ENCODE measurements around the gene ST3GAL5. TPM values are rescaled to one million over a fixed set of nuclear protein-coding genes. Genes with fewer than 3 reads are reported as not detected.
A peak's percentile ranks its signal among the peaks of the same experiment; 100 is the strongest.

ST3GAL5 gene
- total RNA-seq, 2 experiments from 2014 or later, result 9.6 to 11.5 TPM

DNA sequence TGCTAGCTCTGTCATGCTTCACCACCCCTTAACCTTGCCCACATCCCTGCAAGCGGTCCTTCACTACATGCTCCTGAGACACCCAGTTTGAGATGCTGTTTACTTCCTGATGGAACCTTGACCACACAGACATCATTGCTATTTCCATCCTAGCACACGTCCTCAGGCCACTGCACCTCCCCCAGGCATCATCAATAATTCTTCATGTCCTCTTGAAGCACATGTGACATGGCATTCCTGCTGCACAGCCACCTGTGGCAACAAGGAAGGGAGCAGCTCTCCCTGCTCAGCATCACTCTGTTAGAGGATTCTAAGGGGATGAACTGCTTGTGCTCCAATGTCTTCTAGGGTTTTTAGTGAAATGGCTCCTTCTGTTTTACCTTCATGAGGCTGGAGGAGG is 26.1 kb upstream of the ST3GAL5 start:
- no peak overlapping the region for H3K4me3 Mint-ChIP-seq
- ChIA-PET CTCF (interaction anchor here (1.3 kb wide), 1 partner anchor 88 kb away, joined by 5 read pairs; no protein-coding TSS in a partner anchor), POLR2A (no interaction called here)

GRCh38 chr2:85913884-85914881 is 25.4 kb upstream of the ST3GAL5 start:
- no peaks in the 10 kb centered on the region for H3K36me3 Mint-ChIP-seq
- H3K27me3 Mint-ChIP-seq, result peaks cover 2% of the 10 kb centered on the region
- POLR2A ChIA-PET, result no interaction called here
- DNase-seq, result no peak
- H3K4me3 Mint-ChIP-seq, result no peak overlapping the region
- H3K9me3 Mint-ChIP-seq, result no peaks in the 10 kb centered on the region
- H3K4me1 Mint-ChIP-seq (ENCODE audit: low read depth), result peaks cover 5% of the 10 kb centered on the region
- intact Hi-C loops (cut with micrococcal nuclease), result no loop called here
- H3K27ac Mint-ChIP-seq, result no peak overlapping the region
- CTCF ChIA-PET, result interaction anchor here (0.8 to 1.3 kb wide), 2 partner anchors 87 to 100 kb away, joined by 4 to 5 read pairs; no protein-coding TSS in a partner anchor

More for the DNA sequence above, 26.1 kb upstream of the ST3GAL5 start:
- Mint-ChIP-seq H3K27me3 (peaks cover 2% of the 10 kb centered on the region), H3K36me3 (no peaks in the 10 kb centered on the region), H3K27ac (no peak overlapping the region), H3K4me1 (ENCODE audit: low read depth) (peaks cover 5% of the 10 kb centered on the region), H3K9me3 (no peaks in the 10 kb centered on the region)
- intact Hi-C loops (cut with micrococcal nuclease), result no loop called here
- DNase-seq, result no peak

GRCh38 chr2:85911814-85912692 is 23.3 kb upstream of the ST3GAL5 start:
- H3K27ac Mint-ChIP-seq, result no peak overlapping the region
- H3K4me3 Mint-ChIP-seq, result no peak overlapping the region
- no peaks in the 10 kb centered on the region for H3K36me3 Mint-ChIP-seq
- no peaks in the 10 kb centered on the region for H3K27me3 Mint-ChIP-seq
- peak; percentile 49 for DNase-seq
- intact Hi-C loops (cut with micrococcal nuclease), result no loop called here
- no peaks in the 10 kb centered on the region for H3K9me3 Mint-ChIP-seq
- H3K4me1 Mint-ChIP-seq (ENCODE audit: low read depth), result peaks cover 5% of the 10 kb centered on the region
- ChIA-PET CTCF (no interaction called here), POLR2A (no interaction called here)

- no peaks in the 10 kb centered on the region for H3K27me3 Mint-ChIP-seq
- POLR2A ChIA-PET, result no interaction called here
- DNase-seq, result no peak
- no peaks in the 10 kb centered on the region for H3K9me3 Mint-ChIP-seq
- H3K4me1 Mint-ChIP-seq (ENCODE audit: low read depth), result peaks cover 5% of the 10 kb centered on the region
- no peak overlapping the region for H3K4me3 Mint-ChIP-seq
- no peaks in the 10 kb centered on the region for H3K36me3 Mint-ChIP-seq
- intact Hi-C loops (cut with micrococcal nuclease), result no loop called here
- no peak overlapping the region for H3K27ac Mint-ChIP-seq
- CTCF ChIA-PET, result interaction anchor here (0.8 kb wide), 1 partner anchor 46 kb away, joined by 3 read pairs; no protein-coding TSS in a partner anchor
These were observed 22.3 kb upstream of the ST3GAL5 start for GRCh38 chr2:85911097-85911496.

GRCh38 chr2:85909005-85909404 is 20.2 kb upstream of the ST3GAL5 start:
- H3K36me3 Mint-ChIP-seq, result no peaks in the 10 kb centered on the region
- H3K4me1 Mint-ChIP-seq (ENCODE audit: low read depth), result peaks cover 5% of the 10 kb centered on the region
- POLR2A ChIA-PET, result no interaction called here
- no peak overlapping the region for H3K27ac Mint-ChIP-seq
- intact Hi-C loops (cut with micrococcal nuclease), result no loop called here
- H3K9me3 Mint-ChIP-seq, result no peaks in the 10 kb centered on the region
- no peak overlapping the region for H3K4me3 Mint-ChIP-seq
- CTCF ChIA-PET, result no interaction called here
- H3K27me3 Mint-ChIP-seq, result no peaks in the 10 kb centered on the region
- no peak for DNase-seq

- ChIA-PET POLR2A (no interaction called here), CTCF (no interaction called here)
- no peaks in the 10 kb centered on the region for H3K27me3 Mint-ChIP-seq
- H3K27ac Mint-ChIP-seq, result no peak overlapping the region
- intact Hi-C loops (cut with micrococcal nuclease), result no loop called here
- no peak for DNase-seq
- H3K9me3 Mint-ChIP-seq, result no peaks in the 10 kb centered on the region
- no peaks in the 10 kb centered on the region for H3K36me3 Mint-ChIP-seq
- H3K4me1 Mint-ChIP-seq (ENCODE audit: low read depth), result peaks cover 5% of the 10 kb centered on the region
- H3K4me3 Mint-ChIP-seq, result no peak overlapping the region
These were observed 19.7 kb upstream of the ST3GAL5 start for GRCh38 chr2:85908506-85908905.

DNA sequence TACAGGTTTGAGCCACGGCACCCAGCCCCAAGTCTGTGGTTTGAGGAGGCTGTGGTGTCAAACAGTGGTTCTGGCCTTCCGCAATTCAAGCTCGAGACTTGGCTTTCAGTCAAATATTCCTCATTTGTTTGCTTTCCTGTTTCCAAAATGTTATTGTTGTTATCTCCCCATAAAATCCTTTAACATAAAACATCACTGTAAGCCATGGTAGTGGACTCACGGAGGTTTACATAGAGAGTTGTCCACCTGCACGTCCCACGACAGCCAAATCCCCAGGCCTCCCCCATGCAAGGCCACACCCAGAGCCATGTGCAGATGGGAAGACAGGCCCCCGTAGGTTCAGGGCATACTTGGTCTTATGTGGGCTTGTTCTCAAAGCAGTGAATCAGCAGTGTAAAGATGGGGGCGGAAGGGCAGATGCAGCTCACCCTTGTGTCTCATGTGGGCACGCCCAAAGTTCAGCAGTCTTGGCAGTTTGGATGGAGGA is 18.9 kb upstream of the ST3GAL5 start:
- POLR2A ChIA-PET, result no interaction called here
- Mint-ChIP-seq H3K27me3 (no peaks in the 10 kb centered on the region), H3K27ac (no peak overlapping the region), H3K4me1 (ENCODE audit: low read depth) (peaks cover 5% of the 10 kb centered on the region), H3K36me3 (no peaks in the 10 kb centered on the region), H3K4me3 (no peak overlapping the region), H3K9me3 (no peaks in the 10 kb centered on the region)
- CTCF ChIA-PET, result no interaction called here
- no peak for DNase-seq
- intact Hi-C loops (cut with micrococcal nuclease), result no loop called here

GRCh38 chr2:85906748-85907147 is 18.0 kb upstream of the ST3GAL5 start:
- Mint-ChIP-seq H3K27ac (no peak overlapping the region), H3K9me3 (no peaks in the 10 kb centered on the region), H3K27me3 (no peaks in the 10 kb centered on the region), H3K36me3 (no peaks in the 10 kb centered on the region), H3K4me1 (ENCODE audit: low read depth) (no peaks in the 10 kb centered on the region), H3K4me3 (no peak overlapping the region)
- intact Hi-C loops (cut with micrococcal nuclease), result no loop called here
- ChIA-PET CTCF (no interaction called here), POLR2A (interaction anchor here (0.6 kb wide), 1 partner anchor 14 kb away, joined by 3 read pairs; no protein-coding TSS in a partner anchor)
- DNase-seq, result no peak

DNA sequence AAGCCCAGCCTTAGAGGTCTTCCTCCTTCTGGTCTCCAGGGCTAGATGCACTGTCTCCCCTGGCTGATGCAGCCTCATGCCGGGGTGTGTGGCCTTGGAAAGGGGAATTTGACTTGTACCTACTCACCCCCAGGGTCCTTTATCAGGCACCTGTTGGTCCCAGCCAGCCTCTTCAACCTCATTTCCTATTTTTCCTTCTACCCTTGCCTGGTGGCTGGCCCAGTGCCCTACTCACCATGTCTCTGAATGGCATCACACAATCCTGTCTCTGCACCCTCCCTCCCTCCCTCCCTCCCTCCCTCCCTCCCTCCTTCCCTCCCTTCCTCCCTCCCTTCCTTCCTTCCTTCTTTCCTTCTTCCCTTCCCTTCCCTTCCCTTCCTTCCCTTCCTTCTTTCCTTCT is 17.1 kb upstream of the ST3GAL5 start:
- intact Hi-C loops (cut with micrococcal nuclease), result no loop called here
- ChIA-PET CTCF (interaction anchor here (1.2 kb wide), 1 partner anchor 17 kb away, joined by 5 read pairs; the partner anchor contains the start of gene ST3GAL5), POLR2A (no interaction called here)
- Mint-ChIP-seq H3K27me3 (no peaks in the 10 kb centered on the region), H3K4me1 (ENCODE audit: low read depth) (no peaks in the 10 kb centered on the region), H3K36me3 (no peaks in the 10 kb centered on the region), H3K4me3 (no peak overlapping the region), H3K27ac (no peak overlapping the region), H3K9me3 (no peaks in the 10 kb centered on the region)
- DNase-seq, result no peak

DNA sequence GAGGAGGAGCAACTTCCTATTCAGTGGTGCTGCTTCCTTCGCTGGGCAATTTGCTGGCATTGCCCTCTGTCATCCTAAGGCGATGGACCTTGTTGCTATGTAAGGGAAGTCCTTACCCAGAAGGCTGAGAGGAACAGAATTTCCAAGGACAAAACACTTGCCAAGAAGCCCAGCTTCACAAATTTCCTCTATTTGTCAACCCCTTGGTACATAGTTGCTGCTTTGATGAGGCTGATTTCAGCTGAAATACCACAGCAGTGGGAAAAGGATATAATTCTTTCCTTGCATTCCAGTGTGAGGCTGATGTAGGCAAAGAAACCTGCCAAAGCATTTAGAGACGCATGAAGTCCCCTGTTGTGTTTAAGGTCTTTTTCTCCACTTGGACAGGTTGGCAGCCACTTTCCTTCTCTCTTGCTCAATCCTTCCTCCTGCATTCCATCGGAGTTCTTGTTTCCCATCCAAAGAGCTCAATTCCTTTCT is 16.4 kb upstream of the ST3GAL5 start:
- ChIA-PET POLR2A (no interaction called here), CTCF (interaction anchor here (1.2 kb wide), 1 partner anchor 16 kb away, joined by 5 read pairs; the partner anchor contains the start of gene ST3GAL5)
- H3K4me3 Mint-ChIP-seq, result no peak overlapping the region
- no peak for DNase-seq
- no peaks in the 10 kb centered on the region for H3K27me3 Mint-ChIP-seq
- no peaks in the 10 kb centered on the region for H3K9me3 Mint-ChIP-seq
- intact Hi-C loops (cut with micrococcal nuclease), result no loop called here
- no peak overlapping the region for H3K27ac Mint-ChIP-seq
- H3K36me3 Mint-ChIP-seq, result no peaks in the 10 kb centered on the region
- no peaks in the 10 kb centered on the region for H3K4me1 Mint-ChIP-seq (ENCODE audit: low read depth)

DNA sequence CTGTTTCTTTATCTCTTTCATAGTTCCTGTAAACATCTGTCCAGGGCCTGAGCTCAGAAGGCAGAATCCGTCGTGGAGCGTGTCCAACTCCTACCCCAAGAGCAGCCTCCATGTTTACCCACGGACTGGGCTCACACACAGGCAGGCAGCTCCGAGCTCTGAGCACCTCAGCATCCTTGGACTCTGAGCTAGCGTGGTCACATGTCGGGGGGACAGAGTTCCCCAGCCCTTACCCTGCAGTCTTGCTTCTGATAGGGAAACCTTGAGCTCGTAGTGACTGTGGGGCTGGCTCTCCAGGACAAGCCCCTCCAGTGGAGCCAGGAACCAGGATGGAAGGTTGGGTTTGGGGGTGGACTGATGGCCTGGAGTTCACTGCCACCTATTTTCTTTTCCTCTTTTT is 15.1 kb upstream of the ST3GAL5 start:
- Mint-ChIP-seq H3K36me3 (no peaks in the 10 kb centered on the region), H3K27ac (no peak overlapping the region), H3K4me3 (no peak overlapping the region), H3K9me3 (no peaks in the 10 kb centered on the region), H3K27me3 (no peaks in the 10 kb centered on the region), H3K4me1 (ENCODE audit: low read depth) (peaks cover 1% of the 10 kb centered on the region)
- CTCF ChIA-PET, result interaction anchor here (1.0 kb wide), 1 partner anchor 177 kb away, joined by 3 read pairs; no protein-coding TSS in a partner anchor
- DNase-seq, result no peak
- POLR2A ChIA-PET, result no interaction called here
- intact Hi-C loops (cut with micrococcal nuclease), result no loop called here

DNA sequence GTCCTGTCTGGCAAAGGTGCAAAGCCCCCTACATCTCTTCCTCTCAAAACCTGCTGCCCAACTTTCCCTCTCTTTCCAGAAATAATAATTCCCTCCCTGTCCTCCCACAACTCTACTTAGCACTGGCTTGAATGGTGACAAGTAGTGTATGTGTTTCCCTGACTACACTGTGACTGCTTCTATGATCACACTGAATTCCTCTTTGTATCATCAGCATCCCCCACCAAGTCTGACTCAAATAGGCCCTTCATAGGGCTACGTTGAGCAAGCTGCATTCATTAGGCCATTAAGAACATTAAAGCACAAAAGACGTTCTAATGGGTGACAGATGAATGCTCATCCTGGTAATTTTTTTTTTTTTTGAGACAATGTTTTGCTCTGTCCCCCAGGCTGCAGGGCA is 13.7 kb upstream of the ST3GAL5 start:
- H3K4me1 Mint-ChIP-seq (ENCODE audit: low read depth), result peaks cover 9% of the 10 kb centered on the region
- ChIA-PET CTCF (interaction anchor here (4.1 kb wide), 1 partner anchor 14 kb away, joined by 19 read pairs; the partner anchor contains the start of gene ST3GAL5), POLR2A (no interaction called here)
- no peak for DNase-seq
- no peaks in the 10 kb centered on the region for H3K9me3 Mint-ChIP-seq
- no peak overlapping the region for H3K4me3 Mint-ChIP-seq
- intact Hi-C loops (cut with micrococcal nuclease), result no loop called here
- H3K36me3 Mint-ChIP-seq, result no peaks in the 10 kb centered on the region
- H3K27ac Mint-ChIP-seq, result no peak overlapping the region
- H3K27me3 Mint-ChIP-seq, result no peaks in the 10 kb centered on the region
